Adrenal gland (tissue), 12 donors: ENCODE data around the gene SSPN. TPM values are rescaled to one million over a fixed set of nuclear protein-coding genes. Genes with fewer than 3 reads are reported as not detected.

ENCODE experiments used
- DNase-seq, 7 donors: peaks; one replicate each; pipeline ENCODE4 v3.0.0-alpha.2; 2019 to 2020
- H3K27ac ChIP-seq, 5 donors: fragments of 200-600 bp; sonication (generic) in 4 of 5; 1 replicate in 3 of 5; 2 replicates in 2 of 5; pipeline versions ENCODE4 v1.5.1 to v1.8.0; 2016 to 2020; ENCODE audit warnings: mild to moderate bottlenecking in 1 of 5
- H3K27me3 ChIP-seq: fragments of 200-600 bp; 2 replicates; pipeline ENCODE4 v1.8.0; 2021
- H3K36me3 ChIP-seq, 2 donors: fragments of 200-600 bp; replicated peaks in 1 of 2; 1 replicate in 1 of 2; 2 replicates in 1 of 2; pipeline versions ENCODE4 v1.5.1 to v1.8.0; 2018 to 2022
- H3K4me1 ChIP-seq, 2 donors: fragments of 200-600 bp; replicated peaks in 1 of 2; 1 replicate in 1 of 2; 2 replicates in 1 of 2; pipeline versions ENCODE4 v1.5.1 to v1.8.0; 2018 to 2021
- H3K4me3 ChIP-seq, 4 donors: fragments of 200-600 bp; sonication (generic) in 3 of 4; one replicate each; pipeline ENCODE4 v1.5.1; 2016 to 2018
- H3K9me3 ChIP-seq, 3 donors: fragments of 200-600 bp; sonication (generic) in 1 of 3; replicated peaks in 1 of 3; 1 replicate in 2 of 3; 2 replicates in 1 of 3; pipeline versions ENCODE4 v1.5.1 to v1.8.0; 2016 to 2021
- CTCF ChIP-seq, 6 experiments: fragments of 450-650 bp in 4 of 6; fragments of 200-600 bp in 2 of 6; sonication (generic) in 1 of 6; IDR thresholded peaks; 1 replicate in 5 of 6; 2 replicates in 1 of 6; pipeline versions ENCODE4 v1.5.1 to v1.8.0; 2016 to 2021; ENCODE audit warnings: antibody characterized with exemption in 6 of 6, mild to moderate bottlenecking in 2 of 6, moderate library complexity in 1 of 6
- POLR2A ChIP-seq, 2 donors: fragments of 450-650 bp; IDR thresholded peaks; one replicate each; pipeline ENCODE4 v1.6.1; 2017; ENCODE audit warnings: antibody characterized with exemption in 2 of 2, mild to moderate bottlenecking in 2 of 2, moderate library complexity in 1 of 2
- WGBS, 4 donors: extraction: QIAGEN DNeasy Blood & Tissue Kit in 2 of 4; methylation state at CpG; one replicate each; pipeline versions ENCODE4 v1.1.5 to v1.1.7; 2013 to 2017; 5-methylcytosine and 5-hydroxymethylcytosine counted together
- intact Hi-C, 2 donors: fragments of 100-400 bp; cut with DNase I; formaldehyde crosslinking; loops; one replicate each; pipeline versions ENCODE4 v1.14.1 to v1.15.0; 2022 to 2023
- polyA plus RNA-seq, 3 donors: library from polyadenylated mRNA; stranded (reverse); fragments of 200-250 nt in 2 of 3; fragments of 350-450 nt in 1 of 3; fragmentation: Illumina TruSeq in 1 of 3; extraction: RNeasy Lipid Tissue Mini Kit (QIAGEN cat#74804) in 1 of 3; gene quantifications; one replicate each; pipeline ENCODE4 v1.2.3, GENCODE V29; 2013 to 2014
- total RNA-seq, 9 donors: library from RNA; depleted of rRNA in 4 of 9; stranded (reverse); fragments of >200 nt in 4 of 9; fragments of 120-200 nt in 1 of 9; fragmentation: NEBNext Ultra II Directional in 1 of 9; extraction: Animal tissue kit (Norgen Biotek cat#: 25700) in 1 of 9; gene quantifications; one replicate each; pipeline versions ENCODE4 v1.1.0 to v1.2.4, GENCODE V29; 2013 to 2023
- donor health status: healthy with polysubstance abuse.
- donor health status: Bipolar disorder and iron deficiency.
- donor health status: DM: yes; HTN: yes; CAD: no.
- donor health status: DM: no; HTN: no; CAD: no.
- donor health status: DM: no; HTN: no; CAD: no.
- donor health status: DM: yes; HTN: yes; CAD: no.

SSPN gene
- total and polyA plus RNA-seq, 12 donors: 3.3 to 47.8 (median 13.9) TPM

GRCh38 chr12:26227361-26227745, 32.0 kb downstream of the SSPN start:
- TF ChIP-seq POLR2A (IDR thresholded peaks at IDR 0.05) (no peak), CTCF (IDR thresholded peaks at IDR 0.05) (no peak)
- peak overlapping the region in 1 of 5 donors; percentile 31 for H3K27ac ChIP-seq
- intact Hi-C loops: no loop called here

GRCh38 chr12:26229910-26230309, 34.5 kb downstream of the SSPN start:
- H3K27ac ChIP-seq: no peak overlapping the region
- peaks cover 3 to 10% of the 10 kb centered on the region in 2 donors for H3K4me1 ChIP-seq
- 85 to 94% (median 87%) methylated on average over 4 of the region's 4 CpGs for WGBS, 4 donors
- TF ChIP-seq CTCF (IDR thresholded peaks at IDR 0.05) (no peak), POLR2A (IDR thresholded peaks at IDR 0.05) (no peak)
- no peaks in the 10 kb centered on the region for H3K36me3 ChIP-seq
- intact Hi-C loops: no loop called here
- H3K4me3 ChIP-seq: no peak overlapping the region
- DNase-seq: no peak
- no peaks in the 10 kb centered on the region for H3K9me3 ChIP-seq
- H3K27me3 ChIP-seq: no peaks in the 10 kb centered on the region

More at GRCh38 chr12:26227361-26227745, 32.0 kb downstream of the SSPN start:
- Histone ChIP-seq H3K9me3 (no peaks in the 10 kb centered on the region), H3K4me3 (peak overlapping the region in 2 of 4 donors; percentile 32 to 56), H3K36me3 (no peaks in the 10 kb centered on the region), H3K4me1 (peaks cover 3 to 10% of the 10 kb centered on the region in 2 donors), H3K27me3 (no peaks in the 10 kb centered on the region)
- DNase-seq: no peak
- WGBS, 4 donors: 61 to 67% (median 64%) methylated on average over 6 of the region's 6 CpGs

- TF ChIP-seq POLR2A (IDR thresholded peaks at IDR 0.05) (no peak), CTCF (IDR thresholded peaks at IDR 0.05) (no peak)
- Histone ChIP-seq H3K27me3 (no peaks in the 10 kb centered on the region), H3K36me3 (no peaks in the 10 kb centered on the region), H3K9me3 (no peaks in the 10 kb centered on the region), H3K4me3 (no peak overlapping the region), H3K27ac (no peak overlapping the region), H3K4me1 (peaks cover 1 to 7% of the 10 kb centered on the region in 2 donors)
- intact Hi-C loops: no loop called here
- no peak for DNase-seq
- 74 to 86% (median 82%) methylated on average over 4 of the region's 4 CpGs for WGBS, 4 donors
These were observed 36.1 kb downstream of the SSPN start for GRCh38 chr12:26231470-26231869.

GRCh38 chr12:26231921-26232320, 36.5 kb downstream of the SSPN start:
- WGBS, 4 donors: 70 to 78% (median 73%) methylated on average over 3 of the region's 3 CpGs
- Histone ChIP-seq H3K9me3 (no peaks in the 10 kb centered on the region), H3K4me3 (no peak overlapping the region), H3K27me3 (no peaks in the 10 kb centered on the region), H3K4me1 (peaks cover 0 to 4% of the 10 kb centered on the region in 2 donors), H3K36me3 (no peaks in the 10 kb centered on the region), H3K27ac (no peak overlapping the region)
- no peak for DNase-seq
- intact Hi-C loops: no loop called here
- no peak for TF ChIP-seq CTCF (IDR thresholded peaks at IDR 0.05)
- TF ChIP-seq POLR2A (IDR thresholded peaks at IDR 0.05): no peak
